SIG-M5 (cell line): Measurements from ENCODE around the gene CABLES1.
A peak's percentile ranks its signal among the peaks of the same experiment; 100 is the strongest.
"Not testable (repeated sequence)": the region's sequence is repeated elsewhere in the genome, so short reads cannot be mapped to it uniquely, and the experiment has no call there.

ENCODE experiments used
- DNase-seq: peaks from one replicate; lab custom pipeline; 2025; lab: John Stamatoyannopoulos, UW

Gene CABLES1

GRCh38 chr18:23109163-23109562 lies 26.1 kb upstream of the CABLES1 start:
- DNase-seq: not testable (repeated sequence)

- no peak for DNase-seq
These were observed 21.7 kb upstream of the CABLES1 start for GRCh38 chr18:23113576-23113975.

DNA sequence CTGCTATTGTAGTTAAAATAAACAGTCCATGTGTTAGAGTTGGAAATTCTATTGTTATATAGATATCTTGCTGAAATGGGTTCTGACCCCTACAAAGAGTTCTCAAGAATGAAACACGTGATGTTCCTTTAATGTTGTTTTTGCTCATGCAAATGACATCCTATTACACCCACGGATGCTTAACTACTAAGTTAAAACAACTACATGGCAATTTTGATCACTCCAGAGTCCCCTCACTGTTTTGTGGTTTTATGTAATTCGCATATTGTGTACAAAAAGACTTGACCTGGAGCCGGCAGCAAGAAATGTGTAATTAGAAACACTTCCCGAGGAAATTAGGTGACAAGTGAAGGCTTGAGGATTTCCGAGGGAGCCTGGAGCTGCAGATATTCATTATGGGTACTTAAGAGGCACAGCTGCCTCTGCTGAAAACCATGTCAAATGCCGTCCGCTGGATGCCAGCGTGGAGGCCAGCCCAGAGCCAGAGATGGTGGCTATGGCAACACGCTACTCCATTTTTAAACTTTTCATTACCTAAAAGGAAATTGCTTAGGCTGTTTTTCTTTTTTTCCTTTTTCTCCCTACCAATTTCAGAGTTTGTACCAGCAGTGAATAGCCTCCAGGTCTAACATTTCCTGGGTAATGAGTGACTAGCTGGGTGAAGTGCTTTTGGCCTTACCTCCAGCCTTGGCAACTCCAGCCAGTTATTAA lies 21.0 kb upstream of the CABLES1 start:
- DNase-seq: no peak

GRCh38 chr18:23114911-23115310 lies 20.4 kb upstream of the CABLES1 start:
- no peak for DNase-seq

GRCh38 chr18:23115683-23116096 lies 19.6 kb upstream of the CABLES1 start:
- no peak for DNase-seq

DNA sequence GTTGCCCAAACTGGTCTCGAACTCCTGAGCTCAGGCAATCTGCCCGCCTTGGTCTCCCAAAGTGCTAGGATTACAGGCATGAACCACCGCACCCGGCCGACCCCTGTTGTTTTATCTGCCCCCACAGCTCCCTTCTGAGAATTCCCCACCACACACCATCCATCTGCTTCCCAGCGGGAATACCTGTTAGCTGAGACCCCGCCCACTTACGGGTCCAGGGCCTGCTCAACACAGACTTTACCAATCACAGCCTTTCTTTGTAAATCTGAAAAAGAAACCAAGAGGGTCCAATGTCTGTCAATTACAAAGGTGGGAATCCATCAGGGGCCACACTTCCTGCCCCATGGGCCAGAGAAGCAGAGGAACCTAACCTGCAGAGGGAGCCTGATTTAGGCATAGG lies 14.2 kb upstream of the CABLES1 start:
- no peak for DNase-seq

GRCh38 chr18:23122334-23123229 lies 12.7 kb upstream of the CABLES1 start:
- DNase-seq: no peak

DNA sequence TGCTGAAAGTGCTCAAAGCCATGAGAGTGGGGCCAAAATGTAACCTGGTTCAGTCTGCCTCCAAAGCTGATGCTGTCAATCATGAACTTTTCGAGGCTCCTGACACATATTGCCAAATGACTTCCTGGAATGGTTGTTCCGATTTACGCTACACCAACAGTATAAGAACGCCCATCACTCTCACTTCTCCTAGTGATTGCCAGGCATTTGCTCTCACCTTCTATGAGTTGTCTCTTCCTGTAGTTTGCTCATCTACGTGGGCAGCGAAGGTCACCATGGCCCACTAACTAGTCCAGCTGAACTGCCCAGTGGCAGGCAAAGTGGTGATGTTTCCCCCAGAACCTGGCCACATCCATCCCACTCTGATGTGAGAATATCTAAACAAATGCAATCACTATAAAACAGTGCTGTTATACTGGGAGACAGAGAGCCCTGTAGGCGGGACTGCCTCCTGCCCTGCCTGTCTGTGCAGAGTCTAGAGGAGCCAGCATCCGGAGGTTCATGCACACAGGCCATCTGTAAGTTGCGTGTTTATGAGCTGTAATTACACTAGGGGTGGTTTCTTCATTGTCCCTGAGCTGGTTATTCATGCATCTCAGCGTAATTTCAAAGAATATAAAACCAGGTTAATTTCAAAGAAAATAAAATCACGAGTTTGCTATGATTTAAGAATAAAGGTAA lies 8.8 kb upstream of the CABLES1 start:
- no peak for DNase-seq

- no peak for DNase-seq
These were observed 8.2 kb upstream of the CABLES1 start for GRCh38 chr18:23127090-23127489.

DNA sequence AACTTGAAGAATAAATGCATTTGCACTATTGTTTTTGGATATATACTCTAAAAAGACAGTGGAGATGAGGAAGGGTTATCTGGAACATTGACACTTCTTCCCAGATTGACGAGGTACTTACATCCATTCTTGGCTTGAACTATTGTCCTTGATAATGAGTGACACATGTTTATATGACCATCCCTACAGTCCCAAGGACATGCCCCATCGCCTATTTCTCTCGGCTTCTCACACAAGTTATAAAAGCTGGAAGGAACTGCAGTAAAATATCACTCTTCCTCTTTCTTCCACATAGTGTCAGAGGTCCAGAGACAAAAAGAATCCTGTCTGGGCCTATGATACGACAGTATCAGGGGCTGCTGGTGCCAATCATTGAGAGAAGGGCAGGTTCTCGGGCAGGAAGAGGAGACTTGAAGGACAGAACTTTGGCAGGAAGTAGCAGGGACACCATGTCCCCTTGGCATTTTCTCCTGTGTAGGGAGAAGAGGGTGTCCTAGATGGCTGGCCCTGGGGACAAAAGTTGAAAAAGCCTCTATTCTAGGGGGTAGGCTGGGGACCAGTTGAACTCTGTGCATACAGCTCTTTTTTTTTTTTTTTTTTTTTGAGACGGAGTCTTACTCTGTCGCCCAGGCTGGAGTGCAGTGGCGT lies 5.8 kb upstream of the CABLES1 start:
- DNase-seq: no peak

- peak; percentile 34 for DNase-seq
These were observed 3.5 kb upstream of the CABLES1 start for GRCh38 chr18:23131693-23132319.

DNA sequence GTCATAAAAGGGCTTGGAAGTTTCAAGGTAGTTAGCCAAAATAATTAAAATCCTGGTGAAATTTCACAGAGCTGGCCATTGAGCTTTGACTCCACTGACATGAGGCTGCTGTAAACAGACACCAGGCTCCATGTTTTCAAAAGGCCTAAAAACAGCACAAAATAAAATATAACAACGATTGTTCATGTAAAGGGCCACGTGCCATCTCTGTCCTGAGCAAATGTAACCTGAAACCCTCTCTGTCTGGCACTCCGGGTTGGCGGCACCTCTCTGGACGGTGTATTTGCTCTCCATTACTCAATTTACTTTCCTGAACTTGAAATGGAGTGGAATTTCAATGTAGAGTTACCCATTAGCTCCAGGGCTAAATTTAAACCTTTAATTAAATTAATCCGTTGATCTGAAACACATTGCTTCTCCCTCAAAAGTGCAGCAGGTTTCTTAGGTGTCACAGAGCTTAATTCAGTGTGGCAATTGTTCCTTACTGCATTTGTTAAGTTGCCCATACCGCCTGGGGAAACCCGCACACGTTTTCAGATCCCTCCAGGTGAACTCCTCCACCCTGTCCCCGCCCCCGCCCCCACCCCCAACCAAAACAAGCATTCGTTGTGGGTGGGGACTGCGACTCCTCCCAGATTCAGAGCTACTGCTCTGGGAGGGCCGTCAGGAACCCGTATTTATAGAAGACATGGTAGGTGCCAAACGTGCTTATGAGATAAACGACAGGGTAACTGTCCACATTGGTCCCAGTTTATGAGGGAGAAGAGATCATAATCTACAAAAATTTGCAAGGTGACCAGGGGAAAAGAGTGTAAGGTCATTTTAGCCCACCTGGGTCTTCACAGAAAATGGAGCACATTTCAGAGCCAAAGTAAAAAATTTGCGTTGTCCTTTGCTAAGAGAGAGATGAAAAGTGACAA lies 1.2 kb upstream of the CABLES1 start:
- DNase-seq: no peak

- DNase-seq: no peak
These were observed 453 bp downstream of the CABLES1 start for GRCh38 chr18:23135550-23136325.

GRCh38 chr18:23136326-23137096 lies 1.2 kb downstream of the CABLES1 start:
- DNase-seq: no peak

DNA sequence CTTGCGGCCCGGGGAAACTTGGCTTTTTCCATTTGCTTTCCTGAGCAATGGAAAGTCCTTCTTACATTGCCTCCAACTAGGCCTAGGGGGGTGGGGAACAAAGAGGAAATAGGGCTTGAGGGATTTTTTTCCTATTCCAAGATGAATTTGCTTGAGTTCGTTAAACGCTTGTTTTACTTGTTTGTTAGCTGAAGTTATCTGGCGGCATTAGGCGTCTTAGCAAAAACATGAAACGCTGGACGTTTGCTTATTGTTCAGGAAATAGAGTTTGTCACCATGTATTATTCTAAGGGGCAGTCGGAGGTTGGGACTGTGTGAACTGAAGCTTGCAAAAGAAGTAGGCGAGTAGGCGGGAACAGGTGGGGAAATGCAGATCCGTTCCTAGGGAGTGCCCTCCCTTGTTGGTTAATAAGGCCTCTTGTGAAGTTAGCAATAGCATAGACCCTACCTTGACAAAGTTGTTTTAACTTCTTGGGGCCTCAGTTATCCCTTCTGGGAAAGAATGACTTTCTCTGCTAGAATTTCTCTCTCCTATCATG lies 1.9 kb downstream of the CABLES1 start:
- DNase-seq: no peak

GRCh38 chr18:23137788-23138216 lies 2.5 kb downstream of the CABLES1 start:
- DNase-seq: no peak

DNA sequence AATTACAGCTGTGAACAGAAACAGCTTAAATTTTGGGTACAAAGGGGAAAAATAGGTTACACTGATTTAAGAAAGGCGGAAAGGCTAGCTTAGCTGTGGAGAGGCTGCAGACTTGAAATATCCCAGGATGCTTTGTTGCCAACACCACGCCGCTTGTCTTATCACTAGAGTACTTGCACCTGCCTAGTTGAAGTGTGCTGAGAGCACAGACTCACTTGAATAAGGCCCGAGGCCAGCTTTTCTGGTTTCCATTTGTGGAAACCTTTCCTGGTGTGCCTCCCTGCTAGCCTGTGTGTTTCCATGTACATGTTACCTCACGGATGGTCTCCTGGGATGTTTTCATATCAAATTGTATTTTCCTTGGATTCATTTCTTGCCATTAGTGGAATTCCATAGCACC lies 3.2 kb downstream of the CABLES1 start:
- no peak for DNase-seq

GRCh38 chr18:23141104-23141999 lies 6.1 kb downstream of the CABLES1 start:
- no peak for DNase-seq
